ENCODE measurements around the gene WDR86. TPM values are rescaled to one million over a fixed set of nuclear protein-coding genes. Genes with fewer than 3 reads are reported as not detected.

WDR86 gene
- total RNA-seq, 1 experiment from 2014 or later: not detected

DNA sequence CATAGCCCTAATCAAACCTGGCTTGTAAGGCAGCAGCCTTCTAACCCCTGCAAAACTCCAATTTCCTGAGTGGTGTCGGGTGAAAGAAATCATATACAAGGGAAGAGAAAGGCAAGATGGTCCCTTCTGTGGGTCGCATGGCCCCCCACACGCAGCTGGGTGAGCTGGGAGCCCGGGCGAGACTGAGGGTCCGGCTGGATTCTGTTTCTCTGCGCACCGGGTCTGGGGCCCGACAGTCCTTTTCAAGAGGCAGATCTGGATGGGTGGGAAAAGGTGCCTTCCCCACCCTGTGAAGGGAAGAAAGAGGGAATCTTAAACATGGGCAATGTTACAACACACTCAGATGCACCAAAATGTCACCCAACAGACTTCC lies 18.5 kb downstream of the WDR86 start:
- DNase-seq (ENCODE audit: low read depth): no peak

DNA sequence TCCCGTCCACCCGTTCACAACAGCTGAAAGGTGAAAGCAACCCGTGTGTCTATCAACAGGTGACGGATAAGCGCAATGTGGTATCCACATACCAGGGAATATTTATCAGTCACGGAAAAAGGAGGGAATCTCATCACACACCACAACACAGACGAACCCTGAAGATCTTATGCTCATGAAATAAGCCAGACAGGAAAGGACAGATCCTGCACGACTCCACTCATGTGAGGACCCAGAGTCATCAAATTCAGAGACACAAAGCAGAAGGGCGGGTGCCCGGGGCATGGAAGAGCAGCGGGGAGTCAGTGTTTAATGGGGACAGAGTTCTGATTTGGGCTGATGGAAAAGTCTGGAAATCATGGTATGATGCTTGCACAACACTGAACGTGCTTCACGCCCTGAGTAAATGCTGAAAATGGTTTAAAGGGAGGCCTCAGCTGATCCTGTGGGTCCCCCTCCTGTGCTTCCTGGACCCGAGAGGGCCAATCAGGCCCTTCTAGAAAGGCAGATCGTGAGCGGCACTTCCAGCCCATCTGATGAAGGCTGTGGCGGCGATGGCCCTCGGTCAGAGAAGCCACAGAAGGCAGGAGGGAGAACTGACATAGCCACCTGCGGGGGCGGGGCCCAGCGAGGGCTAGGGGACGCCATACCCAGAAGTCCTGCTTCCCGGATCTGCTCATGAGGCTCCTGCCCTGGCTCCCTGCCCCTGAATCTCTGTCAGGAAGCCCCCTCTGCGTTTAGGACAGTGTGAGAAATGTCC lies 19.1 kb downstream of the WDR86 start:
- DNase-seq (ENCODE audit: low read depth): no peak

- no peak for DNase-seq (ENCODE audit: low read depth)
Observed at GRCh38 chr7:151389768-151390597, 19.9 kb downstream of the WDR86 start.

GRCh38 chr7:151389096-151389767 lies 20.6 kb downstream of the WDR86 start:
- DNase-seq (ENCODE audit: low read depth): no peak

GRCh38 chr7:151388430-151388829 lies 21.4 kb downstream of the WDR86 start:
- DNase-seq (ENCODE audit: low read depth): no peak

- DNase-seq (ENCODE audit: low read depth): no peak
Observed at GRCh38 chr7:151388007-151388297, 21.9 kb downstream of the WDR86 start.

DNA sequence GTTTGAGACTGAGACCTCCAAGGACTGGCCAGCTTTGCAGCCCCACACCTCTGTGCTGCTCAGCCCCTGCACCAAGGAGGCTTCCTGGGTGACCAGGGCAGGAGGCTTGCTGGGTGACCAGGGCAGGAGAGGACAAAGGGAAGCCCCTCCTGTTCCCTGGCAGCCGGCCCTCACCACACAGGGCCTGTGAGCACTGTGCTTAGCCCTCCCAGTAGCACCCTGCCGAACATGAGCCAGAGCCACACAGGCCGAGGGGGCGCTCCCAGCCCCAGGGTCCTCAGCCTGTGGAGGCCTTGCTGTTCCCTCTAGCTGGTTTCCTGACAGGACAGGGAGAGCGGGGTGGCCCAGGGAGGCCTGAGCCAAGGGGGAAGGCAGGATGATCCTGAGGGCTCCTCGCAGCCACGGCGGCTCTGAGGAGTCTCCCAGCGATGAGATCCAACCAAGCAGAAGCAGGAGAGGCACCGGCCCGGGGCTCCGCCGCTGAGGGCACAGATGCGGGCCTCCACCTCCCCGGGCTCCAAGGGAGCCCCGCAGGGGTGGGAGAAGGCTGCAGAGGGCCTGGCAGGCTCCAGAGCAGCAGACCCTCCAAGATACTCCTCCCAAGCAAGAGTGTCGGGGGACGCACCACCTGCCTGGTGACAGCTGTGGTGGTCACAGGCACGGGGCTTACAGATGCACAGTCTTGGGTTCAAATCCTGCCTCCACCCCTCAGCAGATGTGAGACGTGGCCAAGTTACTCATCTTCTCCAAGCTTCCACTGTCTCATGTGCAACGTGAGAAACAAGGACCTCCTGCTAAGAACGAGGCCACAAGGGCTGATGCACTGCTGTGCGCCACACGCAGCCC lies 22.5 kb downstream of the WDR86 start:
- DNase-seq (ENCODE audit: low read depth): no peak

DNA sequence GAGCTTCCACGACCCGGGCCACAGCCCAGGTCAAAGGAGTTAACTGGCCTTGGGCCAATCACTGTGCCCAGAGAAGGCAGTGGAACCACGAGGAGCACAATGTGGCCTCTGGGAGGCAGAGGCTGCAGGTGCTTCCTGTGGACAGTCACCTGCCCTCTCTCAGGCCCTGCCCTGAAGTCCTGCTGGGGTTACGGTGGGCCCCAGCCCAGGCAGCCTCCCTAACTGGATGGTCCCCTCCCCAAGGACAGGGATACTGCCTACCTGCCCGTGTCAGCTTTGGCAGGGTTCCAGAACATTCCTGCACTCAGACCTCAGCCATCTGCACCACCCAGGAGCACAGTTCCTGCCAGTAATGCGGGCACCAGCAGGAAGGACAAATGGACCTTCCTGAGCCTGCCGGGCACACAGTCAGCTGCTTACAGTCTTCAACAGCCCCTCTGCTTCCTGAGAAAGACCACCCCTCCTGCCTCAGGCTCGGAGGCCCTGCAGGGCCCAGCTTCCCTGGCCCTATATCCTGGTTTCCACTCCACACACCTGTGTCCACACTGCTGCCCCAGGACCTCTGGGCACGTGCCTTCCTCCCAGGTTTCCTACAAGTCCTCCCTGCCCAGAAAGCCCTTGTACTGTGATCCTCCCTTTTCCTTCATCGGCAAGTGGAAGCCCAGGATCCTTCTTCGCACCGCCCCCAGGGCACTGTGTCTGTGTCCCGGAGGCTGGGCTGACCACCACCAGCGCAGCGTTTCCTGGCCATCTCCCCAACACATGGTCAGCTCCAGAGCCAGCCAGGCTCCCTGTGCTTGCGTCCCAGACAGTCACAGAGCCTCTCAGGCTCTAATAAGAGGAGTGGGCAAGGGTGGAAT lies 23.3 kb downstream of the WDR86 start:
- no peak for DNase-seq (ENCODE audit: low read depth)

DNA sequence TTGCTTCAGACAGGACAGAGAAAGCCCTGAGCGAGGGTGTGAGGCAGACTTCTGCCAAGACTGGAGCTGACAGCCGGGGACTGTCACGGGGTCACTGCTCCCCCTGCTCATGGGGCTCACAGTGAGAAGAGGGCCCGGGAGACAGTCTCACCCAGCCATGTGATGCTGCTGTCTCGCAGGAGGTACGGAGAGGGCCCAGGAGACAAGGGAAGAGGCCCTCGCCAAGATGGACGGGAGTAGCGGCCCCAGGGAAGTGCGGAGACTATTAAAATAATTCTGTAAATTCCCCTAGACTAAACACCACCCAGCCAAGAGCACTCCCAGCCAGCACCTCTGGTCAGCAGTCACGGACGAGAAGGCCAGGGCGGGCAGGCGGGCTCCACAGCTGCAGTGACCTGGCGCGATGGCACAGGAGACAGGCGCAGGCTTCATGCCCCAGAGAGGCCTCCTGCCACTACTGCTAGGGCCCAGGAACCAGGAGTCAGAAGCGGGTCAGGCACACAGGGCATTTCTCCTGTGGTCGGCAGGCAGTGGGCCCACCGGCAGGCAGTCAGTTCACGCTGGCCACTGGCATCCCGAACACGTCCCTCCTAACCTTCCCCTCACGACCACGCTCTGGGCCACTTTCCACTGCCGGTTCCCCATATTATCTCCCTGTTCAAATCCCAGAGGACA lies 24.1 kb downstream of the WDR86 start:
- no peak for DNase-seq (ENCODE audit: low read depth)

DNA sequence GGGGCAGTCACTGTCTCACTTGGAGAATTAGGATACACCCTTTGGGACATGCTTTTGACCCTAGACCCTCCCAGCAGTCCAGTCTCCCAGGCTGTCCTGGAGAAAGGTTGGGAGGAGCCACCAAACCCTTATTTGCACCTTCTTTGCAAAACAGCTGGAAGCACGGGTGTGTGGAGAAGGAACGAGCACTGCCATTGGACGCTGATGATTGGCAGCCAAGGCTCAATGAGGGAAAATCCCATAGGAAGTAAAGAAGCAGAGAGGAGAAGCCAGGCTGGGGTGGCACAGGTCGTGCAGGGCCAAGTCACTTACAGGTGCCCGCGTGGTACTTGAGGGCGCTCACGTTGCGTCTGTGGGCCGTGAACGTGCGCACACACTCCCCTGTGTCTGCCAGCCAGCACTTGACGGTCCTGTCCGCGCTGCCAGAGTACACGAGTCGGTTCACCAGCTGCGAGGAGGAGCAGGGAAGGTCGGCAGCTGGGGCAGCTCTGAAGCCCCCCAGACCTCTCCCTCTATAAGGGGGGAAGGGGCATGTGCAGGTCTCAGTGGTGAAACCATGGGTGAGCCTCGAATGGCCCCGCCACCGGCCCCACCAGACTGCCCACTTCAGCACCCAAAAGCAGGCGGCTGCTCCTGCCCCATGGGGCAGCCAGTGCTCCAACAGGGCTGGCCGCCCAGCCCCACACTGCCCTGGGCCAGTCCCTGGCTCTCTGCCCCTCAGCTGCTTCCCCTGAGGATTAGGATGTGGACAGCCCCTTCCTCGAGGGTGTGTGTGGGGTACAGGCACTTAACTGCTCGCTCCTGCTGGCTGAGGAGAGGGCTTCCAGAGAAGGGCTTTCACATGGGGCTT lies 24.8 kb downstream of the WDR86 start:
- no peak for DNase-seq (ENCODE audit: low read depth)

DNA sequence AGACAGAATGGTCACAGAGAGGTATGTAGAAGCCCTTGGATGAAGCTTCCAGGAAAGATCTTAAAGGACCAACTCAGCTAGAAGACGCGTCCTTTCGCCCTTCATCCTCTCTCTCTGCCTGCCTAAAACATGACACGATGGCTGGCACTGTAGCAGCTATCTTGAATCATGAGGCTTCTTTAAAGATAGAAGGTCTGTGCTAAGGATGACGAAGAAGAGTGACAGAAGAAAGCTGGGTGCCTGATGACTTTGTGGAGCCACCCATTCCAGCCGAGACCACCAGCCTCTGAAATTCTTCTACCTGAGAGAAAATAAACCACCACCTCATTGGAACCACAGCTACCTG lies 25.5 kb downstream of the WDR86 start:
- DNase-seq (ENCODE audit: low read depth): no peak

- DNase-seq (ENCODE audit: low read depth): no peak
Observed at GRCh38 chr7:151383638-151384351, 26.0 kb downstream of the WDR86 start.

- no peak for DNase-seq (ENCODE audit: low read depth)
Observed at GRCh38 chr7:151382079-151382885, 27.6 kb downstream of the WDR86 start.

GRCh38 chr7:151381348-151382078 lies 28.3 kb downstream of the WDR86 start:
- DNase-seq (ENCODE audit: low read depth): no peak

DNA sequence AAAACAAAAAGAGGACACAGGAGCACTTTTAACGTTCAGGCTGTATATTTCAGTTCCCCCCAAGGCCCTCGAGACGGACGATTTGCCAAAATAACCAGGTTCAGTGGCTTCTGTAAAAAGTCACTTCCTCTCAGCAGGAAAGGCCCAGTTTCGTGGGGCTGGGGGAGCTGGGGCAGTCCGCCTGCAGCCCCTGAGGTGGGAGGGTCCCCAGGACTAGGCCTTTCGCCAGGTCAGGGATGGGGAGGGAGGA lies 28.8 kb downstream of the WDR86 start:
- DNase-seq (ENCODE audit: low read depth): no peak

GRCh38 chr7:151380199-151381097 lies 29.4 kb downstream of the WDR86 start:
- no peak for DNase-seq (ENCODE audit: low read depth)
